GM21515 (cell line): Measurements from ENCODE around the gene LEMD1.

Experiments
- ATAC-seq: cut with Tn5 transposase; IDR thresholded peaks from one replicate; pipeline ENCODE4 v1.9.1; 2021; ENCODE audit not compliant: unreplicated experiment

Gene LEMD1, protein sequence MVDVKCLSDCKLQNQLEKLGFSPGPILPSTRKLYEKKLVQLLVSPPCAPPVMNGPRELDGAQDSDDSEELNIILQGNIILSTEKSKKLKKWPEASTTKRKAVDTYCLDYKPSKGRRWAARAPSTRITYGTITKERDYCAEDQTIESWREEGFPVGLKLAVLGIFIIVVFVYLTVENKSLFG

DNA sequence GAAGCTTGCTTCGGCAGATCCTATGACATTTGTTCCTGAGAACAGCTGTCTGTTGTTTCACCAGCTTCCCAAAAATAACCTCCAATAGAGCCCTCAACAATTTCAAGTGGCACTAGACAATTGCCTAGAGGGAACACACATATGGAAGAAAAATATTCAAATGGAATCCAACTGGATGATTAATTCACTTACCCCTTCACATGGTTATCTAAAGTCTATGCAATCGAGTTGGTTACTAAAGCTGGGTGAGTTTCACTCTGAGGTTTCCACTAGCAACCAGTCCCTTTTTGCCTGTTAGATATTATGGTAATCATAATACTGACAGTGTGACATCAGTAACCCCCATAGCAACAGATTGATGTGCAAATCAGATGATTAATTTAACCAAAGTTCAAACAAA, at the start of gene LEMD1:
LEMD1 (minus strand) TSS at position 259 of the 400 bp plus-strand sequence. CDS start 1,520 bp downstream, outside the sequence.
- no peak for ATAC-seq

DNA sequence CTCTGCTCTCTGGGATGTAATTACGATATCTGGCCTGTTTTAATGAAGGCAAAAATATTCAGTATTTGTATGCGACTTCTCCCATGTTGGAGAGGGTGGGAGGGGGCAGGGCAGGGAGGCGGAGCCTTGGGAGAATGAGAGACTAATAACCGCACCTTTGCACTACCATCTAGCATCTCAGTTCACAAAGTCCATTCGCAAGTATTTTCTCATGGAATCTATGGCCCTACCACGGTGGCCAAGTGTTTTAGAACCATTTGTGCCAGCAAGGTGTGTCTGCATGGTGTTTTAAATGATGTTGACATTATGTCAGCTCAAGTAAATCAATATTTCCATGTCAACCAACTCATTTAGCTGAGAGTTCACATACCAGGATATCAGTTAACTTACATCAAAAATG, 48.3 kb upstream of the LEMD1 start:
- no peak for ATAC-seq

DNA sequence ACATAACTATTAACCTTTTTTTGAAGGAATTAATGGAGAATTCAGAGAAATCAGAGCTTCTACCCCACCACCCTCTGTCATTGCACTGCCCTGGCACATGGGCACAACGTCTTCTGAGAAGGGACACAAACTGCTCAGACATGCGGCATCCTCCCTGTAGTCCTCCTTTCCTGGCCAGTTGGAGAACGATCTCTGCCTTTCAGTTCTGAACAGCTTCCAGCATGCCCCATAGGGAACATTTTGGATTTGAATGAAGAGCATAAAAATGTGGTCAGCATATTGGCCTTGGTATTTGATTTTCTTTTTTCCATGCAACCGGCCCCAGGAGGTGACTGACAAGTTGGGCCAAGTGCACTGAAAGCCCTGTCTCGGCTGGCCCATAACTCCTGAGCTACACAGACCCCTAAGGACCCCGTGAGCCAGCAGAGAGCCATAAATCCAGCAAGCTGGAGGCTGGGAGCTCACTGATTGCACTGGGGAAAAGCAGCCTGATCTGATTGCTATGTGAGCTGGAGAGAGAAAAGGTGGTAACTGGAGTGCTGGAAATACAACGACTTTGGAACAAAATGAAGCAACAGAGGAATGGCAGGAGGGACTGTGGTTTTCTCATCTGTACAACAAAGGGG, 44.9 kb upstream of the LEMD1 start:
- no peak for ATAC-seq

DNA sequence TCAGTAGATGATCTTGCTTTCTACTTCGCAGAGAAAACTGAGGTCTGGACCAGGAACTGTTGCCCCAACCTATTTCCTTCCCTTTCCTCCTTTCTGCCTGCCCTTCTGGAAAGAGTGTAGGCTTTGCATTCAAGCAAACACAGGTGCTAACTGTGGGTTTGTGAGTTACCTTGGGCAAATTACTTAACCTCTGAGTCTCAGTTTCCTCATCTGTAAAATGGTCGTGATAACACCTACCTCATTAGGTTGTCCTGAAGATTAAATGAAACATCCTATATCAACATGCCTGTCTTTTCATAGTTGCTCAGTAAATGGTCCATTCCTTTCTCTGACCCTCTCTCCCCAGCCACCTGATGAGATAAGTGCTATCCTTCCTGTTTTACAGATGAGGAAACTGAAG, 43.5 kb upstream of the LEMD1 start:
- no peak for ATAC-seq

DNA sequence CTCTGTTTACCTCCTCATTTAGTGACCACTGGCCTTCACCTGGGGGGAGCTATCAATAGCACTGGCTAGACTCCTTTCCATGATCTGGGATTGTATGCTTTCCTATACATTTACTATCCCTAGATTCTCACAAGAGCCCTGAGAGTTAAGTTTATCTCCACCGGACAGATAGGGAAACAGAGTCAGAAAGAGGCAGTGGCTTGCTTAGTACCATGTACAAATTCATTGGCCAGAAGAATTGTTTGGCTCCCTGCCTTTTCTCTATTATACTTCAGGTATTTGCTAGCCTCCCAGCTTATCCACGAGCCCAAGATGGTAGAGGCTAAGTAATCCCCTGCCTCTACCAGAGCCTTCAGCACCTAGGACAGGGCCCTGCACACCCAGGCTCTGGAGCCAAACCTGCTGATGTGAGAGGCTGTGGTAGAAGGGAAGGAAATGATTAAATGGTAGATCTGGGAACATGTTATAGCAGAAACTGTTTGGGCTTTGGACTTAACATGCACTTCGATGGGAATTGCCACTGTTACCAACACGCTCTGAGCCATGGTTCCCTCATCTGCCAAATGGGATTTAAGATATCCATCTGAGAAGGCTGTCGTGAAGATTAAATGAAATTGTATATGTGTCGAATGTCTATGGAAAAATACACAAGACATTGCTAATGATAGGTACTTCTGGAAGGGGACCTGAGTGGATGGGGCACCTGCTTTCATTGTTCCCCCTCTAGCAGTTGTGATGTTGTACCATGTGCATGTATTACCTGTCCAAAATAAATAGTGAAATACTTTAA, 37.1 kb upstream of the LEMD1 start:
- ATAC-seq = no peak

DNA sequence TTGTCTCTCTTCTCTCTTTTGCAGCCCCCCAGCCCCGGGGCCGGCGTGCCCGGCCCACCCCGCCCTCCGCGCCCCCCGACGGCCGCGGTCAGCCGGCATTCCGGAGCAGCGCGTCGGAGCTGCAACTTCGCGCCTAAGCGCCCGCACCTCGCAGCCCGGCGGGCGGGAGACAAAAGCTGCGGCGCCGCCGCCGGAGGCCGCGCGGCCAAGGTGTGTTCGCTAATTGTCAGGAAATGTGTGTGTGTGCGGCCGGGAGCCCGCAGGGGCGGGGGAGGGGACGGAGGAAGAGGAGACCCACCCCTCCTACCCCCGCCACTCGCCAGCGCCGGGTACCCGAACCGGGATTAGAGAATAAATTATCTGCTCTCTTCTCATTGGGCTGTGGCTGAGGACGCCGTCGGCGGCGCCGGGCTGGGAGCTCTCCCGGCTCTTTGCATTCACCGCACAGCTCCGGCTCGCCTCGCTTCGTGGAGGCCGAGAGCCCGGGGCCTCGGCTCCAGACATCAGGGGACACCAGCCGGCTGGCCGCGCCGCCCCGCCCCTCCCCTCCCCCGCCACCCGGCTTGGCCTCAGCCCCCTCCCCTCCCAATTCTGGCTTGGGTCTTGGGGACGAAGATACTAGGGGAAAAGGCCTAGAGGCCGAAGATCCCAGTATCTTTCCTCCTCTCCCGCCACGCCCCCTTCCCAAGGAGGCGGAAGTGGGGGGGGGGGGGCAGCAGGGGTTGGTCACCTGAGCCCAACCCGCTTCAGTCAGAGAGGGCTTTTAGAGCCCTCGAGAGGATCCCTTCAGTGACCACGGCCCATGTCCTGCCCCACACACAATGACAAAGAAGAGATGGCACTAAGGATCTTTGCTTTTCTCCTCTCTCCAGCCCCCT, 35.3 kb upstream of the LEMD1 start:
- no peak for ATAC-seq

DNA sequence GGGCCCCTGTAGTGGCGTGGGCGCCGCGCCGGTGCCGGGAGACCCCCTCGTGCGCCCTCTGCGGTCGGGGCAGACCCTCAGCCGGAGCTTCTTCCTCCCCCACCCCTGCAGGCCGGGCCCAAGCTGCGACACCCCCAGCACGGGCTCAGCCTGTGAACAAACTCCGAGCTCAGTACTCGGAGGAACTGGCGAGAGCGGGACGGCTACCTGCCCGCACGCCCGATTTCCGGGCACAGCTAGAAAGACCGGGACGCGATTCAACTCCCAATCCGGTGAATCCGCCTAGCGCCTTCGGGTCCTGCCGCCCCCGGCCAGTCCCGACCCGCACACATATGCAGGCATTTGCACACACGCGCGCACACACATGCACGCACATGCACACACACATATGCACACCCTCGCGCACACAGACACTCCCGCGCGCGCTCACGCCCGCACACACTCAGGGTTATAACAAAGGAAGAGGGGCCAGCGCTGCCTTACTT, 34.6 kb upstream of the LEMD1 start:
- no peak for ATAC-seq

DNA sequence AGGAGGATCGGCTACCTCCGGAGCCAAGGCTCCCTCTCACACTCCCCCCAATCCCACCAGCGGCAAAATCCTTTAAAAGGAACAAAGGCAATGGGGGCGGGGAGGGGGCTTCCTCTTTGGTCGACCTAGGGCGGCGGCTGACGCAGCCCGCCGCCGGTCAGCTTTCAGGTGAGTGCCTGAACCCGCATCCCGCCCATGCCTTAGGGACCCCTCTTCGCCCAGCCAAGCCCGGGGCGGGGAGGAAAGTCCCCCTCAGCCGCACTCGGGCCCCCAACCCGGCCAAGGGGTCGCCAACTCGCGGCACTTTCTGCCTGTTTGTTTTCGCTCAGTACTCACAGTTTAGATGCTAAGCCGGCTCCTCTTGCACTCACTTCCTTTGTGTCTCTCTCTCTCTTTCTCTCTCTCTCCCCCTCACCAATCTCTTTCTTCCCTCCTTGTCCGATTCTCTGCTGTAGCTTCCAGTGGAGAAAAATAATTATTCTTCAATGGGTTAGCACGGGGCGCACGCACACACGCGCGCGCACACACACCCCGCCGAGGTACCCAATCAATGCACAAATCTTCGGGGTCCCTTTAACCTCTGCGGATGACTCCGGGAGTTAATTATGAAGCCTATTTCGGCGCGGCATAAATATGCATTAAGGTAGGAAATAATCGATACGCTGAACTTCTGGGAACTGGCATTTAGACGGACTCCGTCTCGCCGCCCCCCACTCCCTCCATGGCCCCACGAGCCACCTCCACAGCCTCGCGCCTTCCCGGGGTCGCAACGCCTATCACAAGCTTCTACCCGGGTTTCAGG, 33.9 kb upstream of the LEMD1 start, which contains the start of gene BLACAT1:
BLACAT1 (minus strand) TSS at position 465 of the 802 bp plus-strand sequence.
- no peak for ATAC-seq

DNA sequence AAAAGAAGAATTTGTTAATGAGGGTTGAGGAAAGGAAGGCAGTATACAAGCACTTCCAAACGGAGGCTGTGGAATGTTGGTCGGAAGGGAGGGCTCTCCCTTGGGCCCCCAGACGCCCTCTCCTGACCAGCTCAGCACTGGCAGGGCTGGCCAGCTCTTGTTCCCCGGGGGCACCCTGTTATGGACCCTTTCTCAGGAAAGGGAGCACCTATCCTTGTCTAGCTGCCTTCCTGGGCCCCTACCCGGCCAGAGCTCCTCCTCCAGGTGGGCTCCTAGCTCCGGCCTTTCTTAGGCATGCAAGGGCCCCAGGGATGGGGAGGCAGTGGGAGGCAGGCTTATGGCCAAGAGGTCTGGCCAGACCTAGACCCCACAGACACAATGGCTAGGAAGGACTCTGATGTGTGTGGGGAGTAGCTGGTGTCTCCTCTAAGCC, 33.1 kb upstream of the LEMD1 start:
- no peak for ATAC-seq

DNA sequence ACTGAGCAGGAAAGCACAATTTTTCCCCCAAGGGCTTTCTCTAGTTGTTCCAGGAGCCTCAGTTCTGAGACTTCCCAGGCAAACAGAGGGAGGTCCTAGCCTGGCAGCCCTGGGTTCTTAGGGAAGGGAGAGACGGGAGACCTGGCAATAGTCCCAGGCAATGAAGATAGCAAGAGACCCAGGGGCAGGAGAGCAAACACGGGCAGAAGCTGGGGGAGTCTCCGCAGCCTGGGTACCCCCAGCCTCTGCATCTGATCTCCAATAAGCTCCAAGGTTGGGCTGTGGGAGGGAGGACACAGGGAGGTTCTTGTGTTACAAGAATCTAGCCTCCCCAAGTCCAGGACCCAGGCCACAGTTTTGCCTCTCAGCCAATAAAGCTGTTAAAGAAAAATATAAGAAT, 31.6 kb upstream of the LEMD1 start:
- no peak for ATAC-seq

DNA sequence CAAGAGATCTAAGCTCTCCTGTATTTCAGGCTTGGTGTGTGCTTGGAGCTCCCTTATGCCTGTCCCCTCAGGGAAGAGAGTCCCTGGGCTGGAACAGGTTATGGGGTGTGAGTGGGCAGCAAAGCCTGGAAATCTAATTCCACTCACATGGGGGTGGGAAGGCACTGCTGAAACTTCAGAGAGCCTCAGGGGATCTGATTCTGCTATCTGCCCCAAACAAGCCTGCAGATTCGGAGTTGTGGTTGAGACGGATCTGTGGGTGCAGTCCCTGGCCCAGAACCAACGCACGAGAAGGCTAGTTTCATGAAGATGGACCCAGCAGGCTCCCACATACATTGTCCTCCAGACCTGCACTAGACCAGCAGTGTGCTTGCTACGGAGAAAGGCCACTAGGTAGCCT, 31.1 kb upstream of the LEMD1 start:
- ATAC-seq = no peak

DNA sequence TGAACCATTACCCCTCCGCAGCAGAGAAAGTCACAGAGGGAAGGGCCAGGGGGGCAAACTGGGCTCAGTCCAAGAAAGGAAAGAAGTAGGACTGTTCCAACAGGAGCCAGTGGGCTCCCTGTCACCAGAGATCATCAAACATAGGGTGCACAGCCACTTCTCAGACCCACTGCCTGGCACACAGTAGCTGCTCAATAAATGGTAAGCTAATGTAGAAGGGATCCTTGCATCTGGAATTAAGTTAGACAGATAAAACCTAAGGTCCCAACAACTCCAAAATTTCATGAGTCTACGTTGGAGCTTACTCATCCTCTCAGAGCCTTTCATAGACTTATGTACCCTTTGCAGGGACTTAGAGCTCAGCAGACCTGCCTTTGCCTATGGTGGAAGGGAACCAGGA, 30.5 kb upstream of the LEMD1 start:
- ATAC-seq = no peak

DNA sequence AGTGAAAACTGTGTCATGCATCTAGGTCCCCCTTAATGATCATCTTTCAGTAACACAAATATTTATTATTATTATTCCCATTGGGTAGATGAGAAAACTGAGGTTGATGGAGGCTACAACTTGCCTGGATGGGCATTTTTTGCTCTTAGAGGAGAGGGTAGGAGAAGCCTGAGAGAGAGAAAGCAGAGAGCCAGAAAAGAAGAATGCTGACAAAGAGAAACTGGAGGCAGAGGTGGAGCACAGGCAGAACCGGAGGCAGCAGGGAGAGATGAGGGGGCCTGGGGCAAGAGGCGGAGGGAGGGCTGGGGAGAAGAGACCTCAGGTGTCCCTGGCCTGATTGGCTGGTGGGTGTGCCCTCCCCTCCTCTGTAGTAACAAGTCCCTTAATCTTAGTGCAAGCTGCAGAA, 29.9 kb upstream of the LEMD1 start:
- ATAC-seq = no peak

DNA sequence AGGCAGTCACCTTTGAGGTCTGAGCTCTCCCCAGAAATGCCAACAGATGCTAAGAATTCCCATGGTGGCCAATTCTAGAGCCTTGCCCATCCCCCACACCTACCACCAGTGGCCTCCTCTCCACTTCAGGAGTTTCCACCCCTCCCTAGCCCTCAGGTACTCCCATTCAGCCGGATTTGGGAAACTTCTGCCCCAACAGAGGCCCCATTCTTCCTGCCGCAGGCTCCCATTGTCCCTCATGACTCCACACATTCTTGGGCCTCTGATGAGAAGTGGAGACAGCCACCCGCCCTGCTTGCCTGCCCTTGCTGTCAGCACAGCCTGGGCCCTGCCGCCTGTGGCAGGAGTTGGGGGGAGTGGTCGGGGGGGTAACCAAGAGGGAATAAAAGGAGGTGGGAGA, 29.3 kb upstream of the LEMD1 start:
- ATAC-seq = no peak

DNA sequence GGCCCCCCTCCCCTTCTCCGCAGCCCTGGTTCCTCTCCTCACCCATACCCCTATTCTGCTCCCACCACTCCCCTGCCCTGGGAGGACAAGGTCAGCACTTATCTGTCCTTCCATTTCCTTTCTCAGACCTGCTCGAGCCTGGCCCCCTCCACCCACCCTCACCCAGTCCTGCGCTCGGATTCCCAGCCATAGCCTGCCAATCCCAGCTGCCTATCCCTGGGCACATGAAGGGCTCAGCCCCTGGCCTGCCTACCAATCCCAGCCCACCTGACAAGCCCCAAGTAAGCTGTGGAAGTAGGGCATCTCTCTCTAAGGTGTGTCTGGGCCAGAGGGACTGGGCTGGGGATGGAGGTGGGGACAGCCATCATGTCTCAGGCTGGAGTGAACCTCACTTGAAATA, 28.6 kb upstream of the LEMD1 start:
- no peak for ATAC-seq

DNA sequence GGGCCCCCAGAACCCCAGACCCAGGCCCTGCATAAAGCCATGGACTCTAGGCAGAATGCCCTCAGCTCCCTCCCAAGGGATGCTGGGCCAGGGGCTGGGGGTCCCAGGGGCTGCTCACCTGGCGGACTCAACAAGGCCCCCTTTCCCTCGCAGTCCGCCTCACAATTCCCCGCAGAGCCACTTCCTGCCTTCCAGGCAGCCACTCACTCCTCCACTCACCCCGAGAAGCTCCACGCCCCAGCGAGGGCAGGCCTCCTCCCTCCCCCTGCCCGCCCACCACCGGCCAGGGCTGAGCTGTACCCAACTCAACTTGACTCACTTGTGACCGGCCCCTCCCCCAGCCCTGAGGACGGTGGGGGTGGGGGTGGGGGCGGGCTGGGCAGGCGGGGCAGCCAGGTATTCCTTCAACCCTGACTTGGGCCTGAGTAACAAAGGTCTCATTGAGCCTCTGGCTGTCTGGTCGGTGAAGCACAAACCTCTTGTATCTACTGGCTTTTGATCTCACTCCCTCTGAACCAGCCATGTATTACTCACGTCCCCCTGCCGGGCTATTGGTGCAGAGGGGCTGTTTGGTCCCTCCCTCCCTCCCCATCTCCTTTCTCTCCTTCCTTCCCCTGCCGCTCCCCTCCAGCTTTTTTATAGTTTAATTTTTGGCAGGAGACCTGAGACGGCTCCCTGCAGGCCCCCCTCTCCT, 28.0 kb upstream of the LEMD1 start:
- no peak for ATAC-seq

DNA sequence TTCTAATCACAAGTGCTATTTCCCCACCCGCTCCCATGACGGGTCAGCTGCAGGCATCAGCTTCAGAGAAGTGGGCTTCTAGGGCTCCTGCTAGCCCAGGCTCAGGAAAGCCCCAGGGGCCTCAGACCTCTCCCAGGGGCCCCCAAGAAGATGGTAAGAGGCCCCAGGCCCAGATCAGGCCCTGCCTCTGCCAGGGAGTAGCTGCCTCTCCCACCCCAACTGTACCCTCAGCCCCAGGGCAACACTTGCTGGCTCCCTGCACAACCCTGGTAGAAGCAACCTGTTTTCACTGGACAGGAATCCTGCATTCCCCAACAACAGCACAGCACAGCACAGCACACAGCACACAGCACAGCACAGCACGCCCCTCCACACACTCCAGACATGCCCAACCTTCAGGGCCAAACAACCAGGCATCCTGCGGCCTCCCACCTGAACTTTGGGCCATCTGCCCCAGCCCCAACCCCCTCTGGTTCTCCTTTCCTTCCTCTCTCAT, 27.4 kb upstream of the LEMD1 start:
- ATAC-seq = no peak

DNA sequence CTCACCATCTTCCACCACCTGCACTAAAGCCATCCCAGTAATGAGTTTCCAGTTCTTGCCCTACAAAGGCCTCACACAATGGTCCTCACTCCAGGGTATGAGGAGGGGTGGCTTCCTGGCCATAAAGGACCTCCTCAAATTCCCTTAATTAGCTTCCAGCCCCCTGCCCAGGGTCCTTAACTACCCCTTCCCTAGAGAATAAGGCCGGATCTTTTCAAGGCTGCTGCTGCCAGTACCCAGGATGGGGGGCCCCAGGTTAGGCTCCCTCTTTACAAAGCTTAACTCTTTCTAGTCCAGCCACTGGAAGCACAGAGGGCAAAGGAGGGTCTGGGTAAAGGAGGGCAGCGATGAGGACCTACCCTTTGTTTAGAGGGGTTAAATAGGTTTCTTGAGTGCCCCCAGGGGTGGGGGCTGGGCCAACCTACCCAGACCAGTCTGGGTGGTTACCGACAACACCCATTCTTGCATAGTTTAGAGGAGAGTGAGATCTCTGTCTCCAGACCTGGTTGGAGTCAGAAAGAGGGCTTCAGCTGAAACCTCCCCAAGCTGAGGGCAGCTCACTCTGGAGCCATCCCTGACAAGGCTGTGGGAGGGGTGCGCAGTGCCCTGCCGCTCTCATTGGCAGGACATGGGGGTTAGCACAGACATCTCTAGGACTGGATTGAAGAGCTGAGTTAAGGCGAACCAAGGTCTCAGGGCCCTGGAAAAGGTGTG, 26.8 kb upstream of the LEMD1 start:
- no peak for ATAC-seq
